ENCODE data around the gene TRIM9. TPM values are rescaled to one million over a fixed set of nuclear protein-coding genes. Genes with fewer than 3 reads are reported as not detected.

The TRIM9 gene
- total RNA-seq, 4 donors from 2014 or later, result 0.56 to 2.6 (median 1.8) TPM

DNA sequence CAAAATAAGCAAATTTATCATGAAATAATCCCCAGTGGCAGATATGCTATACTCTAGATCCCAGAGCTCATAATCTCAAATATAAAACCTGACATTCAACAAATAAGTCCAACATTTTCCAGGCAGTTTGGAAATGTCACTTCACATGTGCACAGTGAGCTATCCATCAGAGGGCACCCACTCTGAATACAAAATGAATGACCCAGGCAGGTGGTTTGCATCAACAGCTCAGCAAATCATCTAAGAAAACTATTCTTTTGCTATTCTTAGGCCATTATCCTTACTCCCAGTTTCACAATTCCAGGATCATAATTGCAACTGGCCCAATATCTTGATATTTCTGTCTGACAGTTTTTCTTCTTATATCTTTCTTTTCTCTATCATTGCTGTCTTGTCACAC lies 38.5 kb downstream of the TRIM9 start:
- intact Hi-C loops (cut with DNase I), result no loop called here
- H3K27me3 ChIP-seq, result no peaks in the 10 kb centered on the region

DNA sequence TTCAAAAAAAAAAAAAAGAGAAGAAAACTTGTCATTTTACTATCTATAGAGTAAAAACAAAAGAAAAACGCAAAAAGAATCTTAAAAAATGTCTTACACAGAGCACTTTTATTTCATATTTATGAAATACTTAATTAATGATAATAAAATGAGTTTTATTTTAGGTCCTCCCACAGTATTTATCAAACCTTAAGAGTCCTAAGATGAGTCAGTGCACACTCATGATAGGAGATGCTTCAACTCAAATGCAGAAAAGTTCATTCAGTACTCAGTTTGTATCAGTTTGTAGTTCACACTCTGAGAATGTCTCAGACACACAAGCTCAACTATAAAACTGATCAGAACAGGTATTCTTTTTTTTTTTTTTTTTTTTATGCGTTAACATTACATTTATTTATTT lies 41.7 kb downstream of the TRIM9 start:
- 94 to 97% methylated on average over 2 of the region's 2 CpGs for WGBS, 2 donors
- DNase-seq, result no peak
- TF ChIP-seq POLR2A (IDR thresholded peaks at IDR 0.05), result no peak
- TF ChIP-seq, protein P1, sequence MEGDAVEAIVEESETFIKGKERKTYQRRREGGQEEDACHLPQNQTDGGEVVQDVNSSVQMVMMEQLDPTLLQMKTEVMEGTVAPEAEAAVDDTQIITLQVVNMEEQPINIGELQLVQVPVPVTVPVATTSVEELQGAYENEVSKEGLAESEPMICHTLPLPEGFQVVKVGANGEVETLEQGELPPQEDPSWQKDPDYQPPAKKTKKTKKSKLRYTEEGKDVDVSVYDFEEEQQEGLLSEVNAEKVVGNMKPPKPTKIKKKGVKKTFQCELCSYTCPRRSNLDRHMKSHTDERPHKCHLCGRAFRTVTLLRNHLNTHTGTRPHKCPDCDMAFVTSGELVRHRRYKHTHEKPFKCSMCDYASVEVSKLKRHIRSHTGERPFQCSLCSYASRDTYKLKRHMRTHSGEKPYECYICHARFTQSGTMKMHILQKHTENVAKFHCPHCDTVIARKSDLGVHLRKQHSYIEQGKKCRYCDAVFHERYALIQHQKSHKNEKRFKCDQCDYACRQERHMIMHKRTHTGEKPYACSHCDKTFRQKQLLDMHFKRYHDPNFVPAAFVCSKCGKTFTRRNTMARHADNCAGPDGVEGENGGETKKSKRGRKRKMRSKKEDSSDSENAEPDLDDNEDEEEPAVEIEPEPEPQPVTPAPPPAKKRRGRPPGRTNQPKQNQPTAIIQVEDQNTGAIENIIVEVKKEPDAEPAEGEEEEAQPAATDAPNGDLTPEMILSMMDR (IDR thresholded peaks at IDR 0.05), result no peak
- Histone ChIP-seq H3K4me3 (replicated peaks in 1 of 3) (no peak overlapping the region), H3K27me3 (no peaks in the 10 kb centered on the region), H3K27ac (no peak overlapping the region), H3K9me3 (no peaks in the 10 kb centered on the region), H3K4me1 (no peaks in the 10 kb centered on the region), H3K36me3 (no peaks in the 10 kb centered on the region)
- intact Hi-C loops (cut with DNase I), result no loop called here

More for the DNA sequence above, 38.5 kb downstream of the TRIM9 start:
- Histone ChIP-seq H3K27ac (no peak overlapping the region), H3K36me3 (no peaks in the 10 kb centered on the region), H3K4me3 (replicated peaks in 1 of 3) (no peak overlapping the region), H3K9me3 (no peaks in the 10 kb centered on the region), H3K4me1 (no peaks in the 10 kb centered on the region)
- TF ChIP-seq, protein P1 (IDR thresholded peaks at IDR 0.05), result no peak
- TF ChIP-seq POLR2A (IDR thresholded peaks at IDR 0.05), result no peak
- DNase-seq, result no peak

DNA sequence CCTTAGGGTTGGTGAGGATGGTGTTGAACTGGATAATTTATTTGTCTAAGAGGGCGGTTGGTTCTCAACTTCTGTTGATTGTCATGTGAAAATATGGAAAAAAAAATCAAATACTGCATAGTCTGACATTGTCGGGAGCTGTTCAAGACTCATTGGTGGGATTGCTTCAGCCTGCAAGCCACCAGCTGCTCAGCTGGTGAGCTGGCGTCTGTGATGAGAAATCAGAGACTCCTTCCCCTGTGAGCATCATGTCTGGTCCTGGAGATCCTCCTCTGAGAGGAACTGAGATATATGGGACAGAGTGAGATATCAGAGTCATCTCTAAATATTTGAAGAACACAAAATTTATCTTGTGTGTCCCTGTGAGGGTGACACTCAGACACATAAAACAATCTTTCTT lies 49.9 kb downstream of the TRIM9 start:
- no peak for DNase-seq
- 87 to 92% methylated on average over 3 of the region's 3 CpGs for WGBS, 2 donors
- TF ChIP-seq, protein P1 (IDR thresholded peaks at IDR 0.05), result no peak
- no peak for TF ChIP-seq POLR2A (IDR thresholded peaks at IDR 0.05)
- H3K27me3 ChIP-seq, result no peaks in the 10 kb centered on the region
- no peaks in the 10 kb centered on the region for H3K36me3 ChIP-seq
- intact Hi-C loops (cut with DNase I), result no loop called here
- H3K4me3 ChIP-seq (replicated peaks in 1 of 3), result no peak overlapping the region
- no peak overlapping the region for H3K27ac ChIP-seq
- no peaks in the 10 kb centered on the region for H3K9me3 ChIP-seq
- H3K4me1 ChIP-seq, result no peaks in the 10 kb centered on the region

DNA sequence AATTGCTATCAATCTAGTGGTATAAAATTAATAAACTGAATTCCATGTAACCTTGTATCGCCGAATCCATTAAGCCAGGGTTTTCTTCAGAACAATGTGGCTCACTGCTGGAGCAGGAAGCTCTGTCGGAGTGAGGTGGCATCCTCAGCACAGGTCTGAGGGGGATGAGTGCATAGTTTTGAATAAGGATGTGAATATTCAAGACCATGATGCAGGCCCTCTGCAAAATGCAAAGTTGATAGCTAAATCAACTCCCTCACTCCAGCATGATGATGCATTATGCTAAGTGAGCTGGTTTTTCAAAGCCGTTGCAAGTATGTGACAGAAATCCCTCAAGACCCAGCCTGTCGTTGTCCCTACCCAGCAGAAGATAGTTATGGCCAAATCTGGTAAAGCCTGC lies 53.0 kb downstream of the TRIM9 start:
- Histone ChIP-seq H3K27me3 (no peaks in the 10 kb centered on the region), H3K27ac (no peak overlapping the region), H3K4me3 (replicated peaks in 1 of 3) (no peak overlapping the region), H3K9me3 (no peaks in the 10 kb centered on the region), H3K4me1 (no peaks in the 10 kb centered on the region), H3K36me3 (no peaks in the 10 kb centered on the region)
- WGBS, 2 donors, result 72 to 74% methylated on average over 5 of the region's 5 CpGs
- TF ChIP-seq POLR2A (IDR thresholded peaks at IDR 0.05), result no peak
- TF ChIP-seq, protein P1 (IDR thresholded peaks at IDR 0.05), result no peak
- no peak for DNase-seq
- intact Hi-C loops (cut with DNase I), result no loop called here

DNA sequence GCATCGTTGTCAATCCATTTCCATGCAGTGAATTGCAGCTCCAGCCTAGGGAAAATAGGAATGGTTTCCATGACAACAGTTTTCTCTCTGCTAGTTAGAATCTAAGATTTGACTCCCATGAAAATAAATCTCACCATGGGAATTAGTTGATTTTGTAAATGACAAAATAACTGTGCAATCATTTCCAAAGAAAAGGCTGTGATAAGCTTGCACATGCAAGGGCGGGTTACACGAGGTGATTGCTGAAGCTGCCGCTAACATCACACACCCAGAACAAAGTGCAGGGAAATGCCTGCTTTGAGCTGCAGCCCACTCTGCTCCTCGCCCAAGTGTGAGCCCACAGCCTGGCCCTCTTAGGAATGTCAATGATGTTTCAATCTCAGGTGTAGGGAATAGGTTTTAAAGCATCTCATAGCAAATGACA lies 53.8 kb downstream of the TRIM9 start:
- Histone ChIP-seq H3K4me3 (replicated peaks in 1 of 3) (no peak overlapping the region), H3K9me3 (no peaks in the 10 kb centered on the region), H3K4me1 (no peaks in the 10 kb centered on the region), H3K36me3 (no peaks in the 10 kb centered on the region), H3K27me3 (no peaks in the 10 kb centered on the region), H3K27ac (no peak overlapping the region)
- intact Hi-C loops (cut with DNase I), result no loop called here
- 53 to 69% methylated on average over 5 of the region's 5 CpGs for WGBS, 2 donors
- TF ChIP-seq POLR2A (IDR thresholded peaks at IDR 0.05), result no peak
- TF ChIP-seq, protein P1 (IDR thresholded peaks at IDR 0.05), result no peak
- no peak for DNase-seq

All from thyroid gland (tissue), 4 donors.